AG04450 (cell line): Measurements from ENCODE around the gene KIF5C. TPM values are rescaled to one million over a fixed set of nuclear protein-coding genes. Genes with fewer than 3 reads are reported as not detected.

Source experiments
- CTCF ChIA-PET: fragments of 300-600, 350-600 bp; formaldehyde crosslinking; extraction: SDS; loops from one replicate; lab custom pipeline; 2022; ENCODE audit warnings: antibody characterized with exemption, inconsistent platforms; lab: Charles Lee
- POLR2A ChIA-PET: fragments of 350-600 bp; formaldehyde crosslinking; extraction: SDS; loops from one replicate; lab custom pipeline; 2021; ENCODE audit warnings: antibody characterized with exemption, inconsistent platforms; lab: Yijun Ruan, JAX
- DNase-seq: peaks from one replicate; pipeline ENCODE4 v3.0.0-alpha.2; 2011; ENCODE audit warnings: low read depth, low spot score
- H3K27ac ChIP-seq: one replicate; pipeline ENCODE4 v1.5.1; 2012; ENCODE audit warnings: low read depth, low read length, control low read depth
- H3K27me3 ChIP-seq: one replicate; pipeline ENCODE4 v1.6.0; 2012; ENCODE audit warnings: low read length; ENCODE audit not compliant: control insufficient read depth, insufficient read depth
- H3K4me3 ChIP-seq: 2 replicates; pipeline ENCODE4 v1.5.1; 2011; ENCODE audit warnings: mild to moderate bottlenecking, low read depth, low read length, control low read depth
- H3K9me3 ChIP-seq: 2 replicates; pipeline ENCODE4 v1.5.1; 2012; ENCODE audit warnings: low read length; ENCODE audit not compliant: control insufficient read depth, insufficient read depth
- polyA plus RNA-seq: library from polyadenylated mRNA; depleted of rRNA; stranded (reverse); fragments of >200 nt; gene quantifications from 2 replicates; pipeline ENCODE4 v1.2.3, GENCODE V29; 2011
- TF ChIP-seq, protein P1 (sequence below): IDR thresholded peaks from 2 replicates; pipeline ENCODE4 v1.5.1; 2011; ENCODE audit warnings: low read depth, low read length, control low read depth, inconsistent platforms

Gene KIF5C
- polyA plus RNA-seq, 1 experiment: 0.12 TPM

DNA sequence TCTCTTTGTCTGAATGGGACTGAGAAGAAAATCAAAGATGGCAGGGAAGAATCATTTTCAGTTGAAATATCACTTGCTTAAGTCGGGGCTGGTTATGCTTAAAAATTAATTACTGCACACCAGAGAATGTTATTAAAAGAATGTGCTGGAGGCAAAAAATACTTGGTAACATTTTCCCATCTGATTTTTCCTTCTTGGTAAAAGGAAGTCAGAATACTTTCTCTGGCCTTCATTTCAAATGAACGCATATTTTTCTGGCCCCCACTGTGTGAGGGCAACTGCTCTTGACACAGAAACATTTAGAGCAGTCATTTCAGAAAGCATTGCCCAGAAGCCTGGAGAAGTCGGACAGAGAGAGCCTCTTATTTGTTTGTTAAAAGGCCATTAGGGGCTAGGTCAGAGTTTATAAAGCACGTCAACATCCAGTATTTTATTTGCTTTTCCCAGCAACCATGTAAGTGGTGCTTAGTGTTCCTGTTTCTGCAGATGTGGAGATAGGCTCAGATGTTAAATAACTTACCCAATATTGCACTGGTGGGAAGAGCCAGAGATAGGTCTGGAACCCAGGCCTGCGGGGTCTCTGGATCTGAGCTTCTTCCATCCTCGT, 130.5 kb downstream of the KIF5C start:
- Histone ChIP-seq H3K4me3 (no peak overlapping the region), H3K9me3 (no peaks in the 10 kb centered on the region; the same call in 1 of the 2 replicates), H3K27me3 (peaks cover 6% of the 10 kb centered on the region), H3K27ac (no peak overlapping the region)
- DNase-seq: no peak
- ChIA-PET CTCF (no interaction called here), POLR2A (no interaction called here)
- TF ChIP-seq, protein P1, sequence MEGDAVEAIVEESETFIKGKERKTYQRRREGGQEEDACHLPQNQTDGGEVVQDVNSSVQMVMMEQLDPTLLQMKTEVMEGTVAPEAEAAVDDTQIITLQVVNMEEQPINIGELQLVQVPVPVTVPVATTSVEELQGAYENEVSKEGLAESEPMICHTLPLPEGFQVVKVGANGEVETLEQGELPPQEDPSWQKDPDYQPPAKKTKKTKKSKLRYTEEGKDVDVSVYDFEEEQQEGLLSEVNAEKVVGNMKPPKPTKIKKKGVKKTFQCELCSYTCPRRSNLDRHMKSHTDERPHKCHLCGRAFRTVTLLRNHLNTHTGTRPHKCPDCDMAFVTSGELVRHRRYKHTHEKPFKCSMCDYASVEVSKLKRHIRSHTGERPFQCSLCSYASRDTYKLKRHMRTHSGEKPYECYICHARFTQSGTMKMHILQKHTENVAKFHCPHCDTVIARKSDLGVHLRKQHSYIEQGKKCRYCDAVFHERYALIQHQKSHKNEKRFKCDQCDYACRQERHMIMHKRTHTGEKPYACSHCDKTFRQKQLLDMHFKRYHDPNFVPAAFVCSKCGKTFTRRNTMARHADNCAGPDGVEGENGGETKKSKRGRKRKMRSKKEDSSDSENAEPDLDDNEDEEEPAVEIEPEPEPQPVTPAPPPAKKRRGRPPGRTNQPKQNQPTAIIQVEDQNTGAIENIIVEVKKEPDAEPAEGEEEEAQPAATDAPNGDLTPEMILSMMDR: no peak

DNA sequence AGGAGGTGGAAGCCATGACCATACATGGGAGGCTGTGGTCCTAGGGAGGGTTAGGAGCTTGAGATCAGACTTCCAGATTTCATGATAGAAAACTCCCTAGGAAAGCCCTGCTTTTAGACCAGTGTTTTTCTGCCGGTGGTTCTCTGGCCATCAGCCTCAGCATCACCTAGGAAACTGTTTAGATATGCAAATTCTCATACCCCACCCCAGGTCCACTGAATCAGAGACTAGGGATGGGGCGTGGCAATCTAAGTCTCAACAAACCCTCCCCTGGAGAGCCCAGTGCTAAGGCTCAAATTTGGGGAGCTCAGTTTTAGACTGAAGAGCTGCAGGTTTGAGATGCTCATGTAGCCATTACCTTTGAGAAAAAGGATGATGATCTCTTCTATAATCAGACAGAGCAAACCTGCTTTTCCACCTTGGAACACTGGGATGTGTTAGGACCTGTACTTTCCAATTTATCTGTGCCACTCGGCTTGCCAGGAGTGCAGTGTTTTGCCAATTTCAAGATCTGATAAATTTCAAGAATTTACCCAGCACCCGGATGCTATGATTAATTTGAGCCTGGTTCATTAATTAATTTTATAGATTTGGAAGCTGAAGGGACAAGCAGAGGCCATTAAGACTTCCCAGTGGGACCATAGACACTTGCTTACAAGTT, 132.0 kb downstream of the KIF5C start:
- TF ChIP-seq, protein P1: no peak
- DNase-seq: no peak
- H3K9me3 ChIP-seq: no peaks in the 10 kb centered on the region; the same call in 1 of the 2 replicates
- ChIA-PET CTCF (interaction anchor here (0.6 to 3.0 kb wide), 2 partner anchors 10 to 45 kb away, joined by 4 to 20 read pairs; no protein-coding TSS in a partner anchor), POLR2A (no interaction called here)
- peaks cover 6% of the 10 kb centered on the region for H3K27me3 ChIP-seq
- H3K4me3 ChIP-seq: no peak overlapping the region
- no peak overlapping the region for H3K27ac ChIP-seq

DNA sequence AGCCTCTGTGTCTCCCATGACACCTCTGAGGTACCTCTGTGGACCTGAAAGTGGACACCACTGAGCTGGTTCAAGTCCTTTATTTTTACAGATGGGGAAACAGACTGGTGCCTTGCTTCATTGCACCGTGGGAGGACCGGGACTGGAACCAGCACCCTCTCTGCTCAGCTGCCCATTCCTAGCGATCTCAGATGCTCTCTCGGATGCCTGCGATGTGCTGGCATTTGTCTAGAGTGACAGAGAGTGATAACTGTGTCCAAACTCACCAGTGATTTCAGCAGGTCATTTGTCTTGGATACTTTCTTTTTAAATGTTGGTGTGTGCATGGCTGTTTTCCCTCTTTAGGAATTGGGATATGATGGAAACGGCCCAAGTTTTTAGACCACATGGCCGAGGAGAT, 133.4 kb downstream of the KIF5C start:
- DNase-seq: no peak
- ChIA-PET CTCF (interaction anchor here (1.4 to 4.1 kb wide), 3 partner anchors 9 to 553 kb away, joined by 3 to 20 read pairs (median 15); no protein-coding TSS in a partner anchor), POLR2A (no interaction called here)
- TF ChIP-seq, protein P1: no peak
- Histone ChIP-seq H3K27ac (no peak overlapping the region), H3K9me3 (no peaks in the 10 kb centered on the region; the same call in 1 of the 2 replicates), H3K27me3 (peaks cover 6% of the 10 kb centered on the region), H3K4me3 (no peak overlapping the region)

DNA sequence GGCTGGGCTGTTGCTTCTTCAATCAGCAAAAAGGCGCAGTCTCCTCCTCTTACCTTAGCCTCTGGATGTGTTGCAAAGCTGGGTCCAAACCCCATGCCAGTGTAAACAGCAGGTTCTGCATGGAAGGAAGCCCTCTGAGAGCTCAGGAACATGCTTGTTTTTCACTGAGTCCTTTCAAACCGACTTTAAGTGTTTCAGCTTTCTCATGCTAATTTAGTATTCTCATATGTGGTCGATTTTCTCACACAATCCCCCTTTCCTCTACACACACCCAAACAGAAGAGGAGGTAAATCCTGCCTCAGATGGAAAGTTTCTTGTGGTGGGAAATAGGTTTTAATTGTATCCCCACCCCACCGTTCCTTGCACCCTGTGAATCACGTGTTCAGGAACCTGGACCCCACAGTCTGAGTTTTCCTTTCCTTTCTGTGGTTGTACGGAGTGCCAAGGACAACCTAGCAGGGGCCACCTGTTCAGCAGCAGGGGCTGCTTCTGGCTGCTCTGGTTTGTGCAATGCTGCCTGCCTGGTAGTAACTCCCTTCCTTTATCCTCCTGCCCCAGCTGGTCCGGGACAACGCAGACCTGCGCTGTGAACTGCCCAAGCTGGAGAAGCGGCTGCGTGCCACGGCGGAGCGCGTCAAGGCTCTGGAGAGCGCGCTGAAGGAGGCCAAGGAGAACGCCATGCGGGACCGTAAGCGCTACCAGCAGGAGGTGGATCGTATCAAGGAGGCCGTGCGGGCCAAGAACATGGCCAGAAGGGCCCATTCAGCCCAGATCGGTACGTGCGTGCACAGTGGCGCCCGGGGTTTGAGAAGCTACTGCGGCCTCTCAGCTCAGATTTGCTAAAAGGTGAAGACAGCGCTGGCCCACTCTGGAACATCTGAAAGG, 134.8 kb downstream of the KIF5C start:
- H3K9me3 ChIP-seq: no peaks in the 10 kb centered on the region; the same call in 1 of the 2 replicates
- no peak overlapping the region for H3K4me3 ChIP-seq
- ChIA-PET POLR2A (no interaction called here), CTCF (interaction anchor here (1.4 to 4.1 kb wide), 3 partner anchors 7 to 552 kb away, joined by 3 to 20 read pairs (median 15); no protein-coding TSS in a partner anchor)
- TF ChIP-seq, protein P1: no peak
- H3K27me3 ChIP-seq: peaks cover 6% of the 10 kb centered on the region
- DNase-seq: no peak
- H3K27ac ChIP-seq: no peak overlapping the region
